ENCODE measurements around the gene PRG3.

PRG3 gene

GRCh38 chr11:57380975-57381374 lies at the start of gene PRG3:
Gene PRG3 (minus strand): TSS chr11:57381150. CDS start chr11:57380708, 442 bp downstream.
- Mint-ChIP-seq H3K4me3 (no peak within 1 kb of the TSS), H3K36me3 (ENCODE audit: low read depth) (no peaks in the 10 kb centered on the region), H3K27ac (no peak within 1 kb of the TSS), H3K4me1 (ENCODE audit: low read depth) (no peaks in the 10 kb centered on the region), H3K27me3 (ENCODE audit: low read depth) (no peaks in the 10 kb centered on the region), H3K9me3 (no peaks in the 10 kb centered on the region)
- DNase-seq (ENCODE audit: low spot score) = no peak

GRCh38 chr11:57429946-57430345 lies 49.0 kb upstream of the PRG3 start:
- no peak for DNase-seq (ENCODE audit: low spot score)
- Mint-ChIP-seq H3K27ac (no peak overlapping the region), H3K27me3 (ENCODE audit: low read depth) (no peaks in the 10 kb centered on the region), H3K4me3 (no peak overlapping the region), H3K4me1 (ENCODE audit: low read depth) (peaks cover 26% of the 10 kb centered on the region), H3K36me3 (ENCODE audit: low read depth) (peaks cover 10% of the 10 kb centered on the region), H3K9me3 (no peaks in the 10 kb centered on the region)

- no peak for DNase-seq (ENCODE audit: low spot score)
- H3K4me3 Mint-ChIP-seq = no peak overlapping the region
- no peaks in the 10 kb centered on the region for H3K27me3 Mint-ChIP-seq (ENCODE audit: low read depth)
- H3K4me1 Mint-ChIP-seq (ENCODE audit: low read depth) = peaks cover 36% of the 10 kb centered on the region
- H3K27ac Mint-ChIP-seq = no peak overlapping the region
- H3K9me3 Mint-ChIP-seq = no peaks in the 10 kb centered on the region
- peaks cover 20% of the 10 kb centered on the region for H3K36me3 Mint-ChIP-seq (ENCODE audit: low read depth)
Measured at GRCh38 chr11:57428643-57429042, 47.7 kb upstream of the PRG3 start.

- Mint-ChIP-seq H3K4me1 (ENCODE audit: low read depth) (peaks cover 40% of the 10 kb centered on the region), H3K9me3 (no peaks in the 10 kb centered on the region), H3K4me3 (peak overlapping the region; percentile 93), H3K27me3 (ENCODE audit: low read depth) (no peaks in the 10 kb centered on the region), H3K36me3 (ENCODE audit: low read depth) (peaks cover 27% of the 10 kb centered on the region), H3K27ac (peak overlapping the region; percentile 92)
- DNase-seq (ENCODE audit: low spot score) = no peak
Measured at GRCh38 chr11:57427727-57428082, 46.8 kb upstream of the PRG3 start.

- H3K4me1 Mint-ChIP-seq (ENCODE audit: low read depth) = peaks cover 43% of the 10 kb centered on the region
- peak within 1 kb of the TSS; percentile 93 for H3K4me3 Mint-ChIP-seq
- no peaks in the 10 kb centered on the region for H3K27me3 Mint-ChIP-seq (ENCODE audit: low read depth)
- peak; percentile 77 for DNase-seq (ENCODE audit: low spot score)
- no peaks in the 10 kb centered on the region for H3K9me3 Mint-ChIP-seq
- peak within 1 kb of the TSS; percentile 92 for H3K27ac Mint-ChIP-seq
- H3K36me3 Mint-ChIP-seq (ENCODE audit: low read depth) = peaks cover 32% of the 10 kb centered on the region
Measured at GRCh38 chr11:57426929-57427726, 46.2 kb upstream of the PRG3 start, which contains the start of gene SLC43A3. Gene SLC43A3 (minus strand): TSS chr11:57427121. CDS start chr11:57426172, 949 bp downstream.

GRCh38 chr11:57426439-57426928 lies 45.5 kb upstream of the PRG3 start:
- Mint-ChIP-seq H3K4me3 (peak overlapping the region; percentile 93), H3K36me3 (ENCODE audit: low read depth) (peaks cover 37% of the 10 kb centered on the region), H3K9me3 (no peaks in the 10 kb centered on the region), H3K27ac (peak overlapping the region; percentile 92), H3K27me3 (ENCODE audit: low read depth) (no peaks in the 10 kb centered on the region), H3K4me1 (ENCODE audit: low read depth) (peaks cover 45% of the 10 kb centered on the region)
- no peak for DNase-seq (ENCODE audit: low spot score)

- H3K27ac Mint-ChIP-seq = peak overlapping the region; percentile 92
- DNase-seq (ENCODE audit: low spot score) = peak; percentile 8
- H3K9me3 Mint-ChIP-seq = no peaks in the 10 kb centered on the region
- no peaks in the 10 kb centered on the region for H3K27me3 Mint-ChIP-seq (ENCODE audit: low read depth)
- H3K4me1 Mint-ChIP-seq (ENCODE audit: low read depth) = peaks cover 48% of the 10 kb centered on the region
- peaks cover 42% of the 10 kb centered on the region for H3K36me3 Mint-ChIP-seq (ENCODE audit: low read depth)
- peak overlapping the region; percentile 93 for H3K4me3 Mint-ChIP-seq
Measured at GRCh38 chr11:57425565-57426438, 44.9 kb upstream of the PRG3 start.

- DNase-seq (ENCODE audit: low spot score) = peak; percentile 91
- peaks cover 50% of the 10 kb centered on the region for H3K36me3 Mint-ChIP-seq (ENCODE audit: low read depth)
- peak overlapping the region; percentile 92 for H3K27ac Mint-ChIP-seq
- H3K4me1 Mint-ChIP-seq (ENCODE audit: low read depth) = peaks cover 49% of the 10 kb centered on the region
- H3K27me3 Mint-ChIP-seq (ENCODE audit: low read depth) = no peaks in the 10 kb centered on the region
- no peaks in the 10 kb centered on the region for H3K9me3 Mint-ChIP-seq
- peak overlapping the region; percentile 93 for H3K4me3 Mint-ChIP-seq
Measured at GRCh38 chr11:57424792-57425564, 44.0 kb upstream of the PRG3 start.

- H3K27me3 Mint-ChIP-seq (ENCODE audit: low read depth) = no peaks in the 10 kb centered on the region
- no peak for DNase-seq (ENCODE audit: low spot score)
- peak overlapping the region; percentile 92 for H3K27ac Mint-ChIP-seq
- H3K36me3 Mint-ChIP-seq (ENCODE audit: low read depth) = peaks cover 51% of the 10 kb centered on the region
- H3K4me1 Mint-ChIP-seq (ENCODE audit: low read depth) = peaks cover 50% of the 10 kb centered on the region
- peak overlapping the region; percentile 93 for H3K4me3 Mint-ChIP-seq
- H3K9me3 Mint-ChIP-seq = no peaks in the 10 kb centered on the region
Measured at GRCh38 chr11:57424137-57424791, 43.3 kb upstream of the PRG3 start.

- Mint-ChIP-seq H3K27ac (peak overlapping the region; percentile 27), H3K27me3 (ENCODE audit: low read depth) (no peaks in the 10 kb centered on the region), H3K4me1 (ENCODE audit: low read depth) (peaks cover 49% of the 10 kb centered on the region), H3K36me3 (ENCODE audit: low read depth) (peaks cover 62% of the 10 kb centered on the region), H3K4me3 (peak overlapping the region; percentile 25), H3K9me3 (no peaks in the 10 kb centered on the region)
- no peak for DNase-seq (ENCODE audit: low spot score)
Measured at GRCh38 chr11:57422669-57423068, 41.7 kb upstream of the PRG3 start.

- Mint-ChIP-seq H3K27me3 (ENCODE audit: low read depth) (no peaks in the 10 kb centered on the region), H3K4me1 (ENCODE audit: low read depth) (peaks cover 43% of the 10 kb centered on the region), H3K36me3 (ENCODE audit: low read depth) (peaks cover 71% of the 10 kb centered on the region), H3K27ac (no peak overlapping the region), H3K9me3 (no peaks in the 10 kb centered on the region), H3K4me3 (no peak overlapping the region)
- DNase-seq (ENCODE audit: low spot score) = no peak
Measured at GRCh38 chr11:57421805-57422204, 40.9 kb upstream of the PRG3 start.

GRCh38 chr11:57421066-57421465 lies 40.1 kb upstream of the PRG3 start:
- H3K9me3 Mint-ChIP-seq = no peaks in the 10 kb centered on the region
- no peak for DNase-seq (ENCODE audit: low spot score)
- H3K27ac Mint-ChIP-seq = no peak overlapping the region
- H3K27me3 Mint-ChIP-seq (ENCODE audit: low read depth) = no peaks in the 10 kb centered on the region
- H3K36me3 Mint-ChIP-seq (ENCODE audit: low read depth) = peaks cover 70% of the 10 kb centered on the region
- peaks cover 38% of the 10 kb centered on the region for H3K4me1 Mint-ChIP-seq (ENCODE audit: low read depth)
- H3K4me3 Mint-ChIP-seq = no peak overlapping the region

GRCh38 chr11:57419146-57419545 lies 38.2 kb upstream of the PRG3 start:
- H3K36me3 Mint-ChIP-seq (ENCODE audit: low read depth) = peaks cover 73% of the 10 kb centered on the region
- H3K9me3 Mint-ChIP-seq = no peaks in the 10 kb centered on the region
- H3K27ac Mint-ChIP-seq = peak overlapping the region; percentile 31
- no peak for DNase-seq (ENCODE audit: low spot score)
- H3K4me3 Mint-ChIP-seq = no peak overlapping the region
- no peaks in the 10 kb centered on the region for H3K27me3 Mint-ChIP-seq (ENCODE audit: low read depth)
- H3K4me1 Mint-ChIP-seq (ENCODE audit: low read depth) = peaks cover 25% of the 10 kb centered on the region

Data from T-helper 2 cell treated with Interferon-gamma antibody and Interleukin-4, amounts not matched to agents 5 μg/mL and 100 μg/mL, for 36 hours (primary cell).